GM19025 (cell line): ENCODE results near the gene TLE1.
"Not testable (repeated sequence)": the region's sequence is repeated elsewhere in the genome, so short reads cannot be mapped to it uniquely, and the experiment has no call there.

ENCODE experiments used
- ATAC-seq: cut with Tn5 transposase; IDR thresholded peaks from one replicate; pipeline ENCODE4 v1.9.1; 2021; ENCODE audit warnings: mild to moderate bottlenecking, low read depth, moderate library complexity; ENCODE audit not compliant: unreplicated experiment

The TLE1 gene

GRCh38 chr9:81626511-81626910 lies 62.8 kb downstream of the TLE1 start:
- ATAC-seq, result no peak

- ATAC-seq, result no peak
Measured at GRCh38 chr9:81625969-81626368, 63.4 kb downstream of the TLE1 start.

- ATAC-seq, result no peak
Measured at GRCh38 chr9:81623778-81624177, 65.6 kb downstream of the TLE1 start.

GRCh38 chr9:81622471-81623255 lies 66.7 kb downstream of the TLE1 start:
- no peak for ATAC-seq

- no peak for ATAC-seq
Measured at GRCh38 chr9:81621785-81622259, 67.5 kb downstream of the TLE1 start.

GRCh38 chr9:81621118-81621517 lies 68.2 kb downstream of the TLE1 start:
- no peak for ATAC-seq

- no peak for ATAC-seq
Measured at GRCh38 chr9:81620002-81620390, 69.4 kb downstream of the TLE1 start.

- ATAC-seq, result no peak
Measured at GRCh38 chr9:81619353-81620001, 69.9 kb downstream of the TLE1 start.

GRCh38 chr9:81618923-81619322 lies 70.4 kb downstream of the TLE1 start:
- ATAC-seq, result no peak

- ATAC-seq, result no peak
Measured at GRCh38 chr9:81616141-81616540, 73.2 kb downstream of the TLE1 start.

GRCh38 chr9:81614335-81614734 lies 75.0 kb downstream of the TLE1 start:
- no peak for ATAC-seq

GRCh38 chr9:81613002-81613812 lies 76.1 kb downstream of the TLE1 start:
- ATAC-seq, result no peak

GRCh38 chr9:81611664-81612063 lies 77.7 kb downstream of the TLE1 start:
- no peak for ATAC-seq

GRCh38 chr9:81610740-81611107 lies 78.6 kb downstream of the TLE1 start:
- ATAC-seq, result no peak

GRCh38 chr9:81609782-81610739 lies 79.3 kb downstream of the TLE1 start:
- no peak for ATAC-seq

GRCh38 chr9:81608289-81608657 lies 81.1 kb downstream of the TLE1 start:
- ATAC-seq, result no peak

- no peak for ATAC-seq
Measured at GRCh38 chr9:81607593-81608288, 81.6 kb downstream of the TLE1 start.

GRCh38 chr9:81606261-81606660 lies 83.1 kb downstream of the TLE1 start:
- ATAC-seq, result not testable (repeated sequence)

GRCh38 chr9:81605170-81605670 lies 84.1 kb downstream of the TLE1 start:
- ATAC-seq, result no peak
